H1 (cell line): ENCODE data around the gene MAML3. TPM values are rescaled to one million over a fixed set of nuclear protein-coding genes. Genes with fewer than 3 reads are reported as not detected.

Source experiments
- BCL11A ChIP-seq, 2 experiments: IDR thresholded peaks; one replicate each; pipeline ENCODE4 v1.6.1; 2011; ENCODE audit warnings: low read depth in 2 of 2, low read length in 2 of 2, mild to moderate bottlenecking in 2 of 2
- CHD2 ChIP-seq: IDR thresholded peaks from 2 replicates; pipeline ENCODE4 v1.6.1; 2012; ENCODE audit warnings: low read length, improper control_type of control experiment
- EP300 ChIP-seq, 2 experiments: IDR thresholded peaks; 1 replicate in 1 of 2; 2 replicates in 1 of 2; pipeline ENCODE4 v1.6.1; 2011 to 2012; ENCODE audit warnings: low read depth in 2 of 2, low read length in 2 of 2, mild to moderate bottlenecking in 2 of 2, borderline replicate concordance in 1 of 2, inconsistent platforms in 1 of 2, moderate library complexity in 1 of 2
- MAFK ChIP-seq: IDR thresholded peaks from 2 replicates; pipeline ENCODE4 v1.6.1; 2012; ENCODE audit warnings: low read depth, mild to moderate bottlenecking, improper control_type of control experiment, low read length
- POLR2AphosphoS5 ChIP-seq: IDR thresholded peaks from 2 replicates; pipeline ENCODE4 v1.6.1; 2011; ENCODE audit warnings: low read depth, low read length
- POU5F1 ChIP-seq: IDR thresholded peaks from 2 replicates; pipeline ENCODE4 v1.6.1; 2011; ENCODE audit warnings: low read depth, mild to moderate bottlenecking, low read length, moderate library complexity
- SP1 ChIP-seq: IDR thresholded peaks from 2 replicates; pipeline ENCODE4 v1.6.1; 2011; ENCODE audit warnings: low read depth, low read length
- ZNF274 ChIP-seq: IDR thresholded peaks from 2 replicates; pipeline ENCODE4 v1.7.0; 2012; ENCODE audit warnings: low read length, borderline replicate concordance; ENCODE audit errors: extremely low read depth
- polyA plus RNA-seq, 7 experiments: library from polyadenylated mRNA; depleted of rRNA in 3 of 7; stranded (reverse) in 5 of 7; unstranded in 2 of 7; fragments of >200 nt in 5 of 7; fragments of 200-250 nt in 2 of 7; gene quantifications; 1 replicate in 5 of 7; 2 replicates in 1 of 7; 4 replicates in 1 of 7; pipeline versions ENCODE4 v1.2.1 to v1.2.3, GENCODE V29; 2011 to 2013; ENCODE audit warnings: missing spikeins in 2 of 7, mixed read lengths in 2 of 7
- total RNA-seq: library from RNA; stranded (reverse); fragmentation: NEBNext Ultra II Directional; extraction: Animal tissue kit (Norgen Biotek cat#: 25700); gene quantifications from 2 replicates; pipeline ENCODE4 v1.2.1, GENCODE V29; 2021
- TF ChIP-seq, protein P1 (sequence below): fragments of 300-600 bp; sonication (generic); IDR thresholded peaks from 2 replicates; pipeline ENCODE4 v1.7.1; 2012; ENCODE audit warnings: low read length, moderate library complexity, mild to moderate bottlenecking, inconsistent platforms; ENCODE audit not compliant: insufficient replicate concordance

The MAML3 gene
- total and polyA plus RNA-seq, 2 of the 8 experiments (the other 6 are each of a cell fraction or from before 2014, with no cell fraction given) = 2.1 to 5.7 TPM

DNA sequence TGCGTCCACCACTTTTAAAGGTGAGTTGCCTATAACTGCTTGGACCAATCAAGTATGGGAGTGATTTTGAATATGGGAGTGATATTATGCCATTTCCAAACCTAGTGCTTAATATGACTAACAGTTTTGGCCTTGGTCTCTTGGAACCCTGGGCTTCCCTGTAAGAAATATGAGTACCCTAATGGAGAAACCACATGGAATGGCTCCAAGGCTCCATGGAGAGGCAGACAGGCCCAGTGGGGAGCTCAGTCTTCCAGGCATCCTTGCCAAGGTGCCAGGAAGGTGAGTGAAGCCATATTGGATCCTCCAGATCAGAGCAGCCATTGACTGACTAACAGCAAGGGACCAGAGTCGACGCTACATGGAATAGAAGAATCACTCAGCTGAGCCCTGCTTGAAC, 53.2 kb downstream of the MAML3 start (continued):
- TF ChIP-seq, protein P1, sequence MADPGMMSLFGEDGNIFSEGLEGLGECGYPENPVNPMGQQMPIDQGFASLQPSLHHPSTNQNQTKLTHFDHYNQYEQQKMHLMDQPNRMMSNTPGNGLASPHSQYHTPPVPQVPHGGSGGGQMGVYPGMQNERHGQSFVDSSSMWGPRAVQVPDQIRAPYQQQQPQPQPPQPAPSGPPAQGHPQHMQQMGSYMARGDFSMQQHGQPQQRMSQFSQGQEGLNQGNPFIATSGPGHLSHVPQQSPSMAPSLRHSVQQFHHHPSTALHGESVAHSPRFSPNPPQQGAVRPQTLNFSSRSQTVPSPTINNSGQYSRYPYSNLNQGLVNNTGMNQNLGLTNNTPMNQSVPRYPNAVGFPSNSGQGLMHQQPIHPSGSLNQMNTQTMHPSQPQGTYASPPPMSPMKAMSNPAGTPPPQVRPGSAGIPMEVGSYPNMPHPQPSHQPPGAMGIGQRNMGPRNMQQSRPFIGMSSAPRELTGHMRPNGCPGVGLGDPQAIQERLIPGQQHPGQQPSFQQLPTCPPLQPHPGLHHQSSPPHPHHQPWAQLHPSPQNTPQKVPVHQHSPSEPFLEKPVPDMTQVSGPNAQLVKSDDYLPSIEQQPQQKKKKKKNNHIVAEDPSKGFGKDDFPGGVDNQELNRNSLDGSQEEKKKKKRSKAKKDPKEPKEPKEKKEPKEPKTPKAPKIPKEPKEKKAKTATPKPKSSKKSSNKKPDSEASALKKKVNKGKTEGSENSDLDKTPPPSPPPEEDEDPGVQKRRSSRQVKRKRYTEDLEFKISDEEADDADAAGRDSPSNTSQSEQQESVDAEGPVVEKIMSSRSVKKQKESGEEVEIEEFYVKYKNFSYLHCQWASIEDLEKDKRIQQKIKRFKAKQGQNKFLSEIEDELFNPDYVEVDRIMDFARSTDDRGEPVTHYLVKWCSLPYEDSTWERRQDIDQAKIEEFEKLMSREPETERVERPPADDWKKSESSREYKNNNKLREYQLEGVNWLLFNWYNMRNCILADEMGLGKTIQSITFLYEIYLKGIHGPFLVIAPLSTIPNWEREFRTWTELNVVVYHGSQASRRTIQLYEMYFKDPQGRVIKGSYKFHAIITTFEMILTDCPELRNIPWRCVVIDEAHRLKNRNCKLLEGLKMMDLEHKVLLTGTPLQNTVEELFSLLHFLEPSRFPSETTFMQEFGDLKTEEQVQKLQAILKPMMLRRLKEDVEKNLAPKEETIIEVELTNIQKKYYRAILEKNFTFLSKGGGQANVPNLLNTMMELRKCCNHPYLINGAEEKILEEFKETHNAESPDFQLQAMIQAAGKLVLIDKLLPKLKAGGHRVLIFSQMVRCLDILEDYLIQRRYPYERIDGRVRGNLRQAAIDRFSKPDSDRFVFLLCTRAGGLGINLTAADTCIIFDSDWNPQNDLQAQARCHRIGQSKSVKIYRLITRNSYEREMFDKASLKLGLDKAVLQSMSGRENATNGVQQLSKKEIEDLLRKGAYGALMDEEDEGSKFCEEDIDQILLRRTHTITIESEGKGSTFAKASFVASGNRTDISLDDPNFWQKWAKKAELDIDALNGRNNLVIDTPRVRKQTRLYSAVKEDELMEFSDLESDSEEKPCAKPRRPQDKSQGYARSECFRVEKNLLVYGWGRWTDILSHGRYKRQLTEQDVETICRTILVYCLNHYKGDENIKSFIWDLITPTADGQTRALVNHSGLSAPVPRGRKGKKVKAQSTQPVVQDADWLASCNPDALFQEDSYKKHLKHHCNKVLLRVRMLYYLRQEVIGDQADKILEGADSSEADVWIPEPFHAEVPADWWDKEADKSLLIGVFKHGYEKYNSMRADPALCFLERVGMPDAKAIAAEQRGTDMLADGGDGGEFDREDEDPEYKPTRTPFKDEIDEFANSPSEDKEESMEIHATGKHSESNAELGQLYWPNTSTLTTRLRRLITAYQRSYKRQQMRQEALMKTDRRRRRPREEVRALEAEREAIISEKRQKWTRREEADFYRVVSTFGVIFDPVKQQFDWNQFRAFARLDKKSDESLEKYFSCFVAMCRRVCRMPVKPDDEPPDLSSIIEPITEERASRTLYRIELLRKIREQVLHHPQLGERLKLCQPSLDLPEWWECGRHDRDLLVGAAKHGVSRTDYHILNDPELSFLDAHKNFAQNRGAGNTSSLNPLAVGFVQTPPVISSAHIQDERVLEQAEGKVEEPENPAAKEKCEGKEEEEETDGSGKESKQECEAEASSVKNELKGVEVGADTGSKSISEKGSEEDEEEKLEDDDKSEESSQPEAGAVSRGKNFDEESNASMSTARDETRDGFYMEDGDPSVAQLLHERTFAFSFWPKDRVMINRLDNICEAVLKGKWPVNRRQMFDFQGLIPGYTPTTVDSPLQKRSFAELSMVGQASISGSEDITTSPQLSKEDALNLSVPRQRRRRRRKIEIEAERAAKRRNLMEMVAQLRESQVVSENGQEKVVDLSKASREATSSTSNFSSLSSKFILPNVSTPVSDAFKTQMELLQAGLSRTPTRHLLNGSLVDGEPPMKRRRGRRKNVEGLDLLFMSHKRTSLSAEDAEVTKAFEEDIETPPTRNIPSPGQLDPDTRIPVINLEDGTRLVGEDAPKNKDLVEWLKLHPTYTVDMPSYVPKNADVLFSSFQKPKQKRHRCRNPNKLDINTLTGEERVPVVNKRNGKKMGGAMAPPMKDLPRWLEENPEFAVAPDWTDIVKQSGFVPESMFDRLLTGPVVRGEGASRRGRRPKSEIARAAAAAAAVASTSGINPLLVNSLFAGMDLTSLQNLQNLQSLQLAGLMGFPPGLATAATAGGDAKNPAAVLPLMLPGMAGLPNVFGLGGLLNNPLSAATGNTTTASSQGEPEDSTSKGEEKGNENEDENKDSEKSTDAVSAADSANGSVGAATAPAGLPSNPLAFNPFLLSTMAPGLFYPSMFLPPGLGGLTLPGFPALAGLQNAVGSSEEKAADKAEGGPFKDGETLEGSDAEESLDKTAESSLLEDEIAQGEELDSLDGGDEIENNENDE = no peak
- TF ChIP-seq EP300 (IDR thresholded peaks at IDR 0.05; ENCODE audit: borderline replicate concordance in 1 of 2, low read depth in 2 of 2, low read length in 2 of 2) = no peak
- TF ChIP-seq SP1 = no peak
- TF ChIP-seq BCL11A (IDR thresholded peaks at IDR 0.05; ENCODE audit: low read depth in 2 of 2, low read length in 2 of 2) = no peak
- no peak for TF ChIP-seq ZNF274
- TF ChIP-seq POU5F1 = no peak
- TF ChIP-seq POLR2AphosphoS5 = no peak
- TF ChIP-seq CHD2 = no peak
- no peak for TF ChIP-seq MAFK
